ENCODE results near the gene RAB1A.

DNA sequence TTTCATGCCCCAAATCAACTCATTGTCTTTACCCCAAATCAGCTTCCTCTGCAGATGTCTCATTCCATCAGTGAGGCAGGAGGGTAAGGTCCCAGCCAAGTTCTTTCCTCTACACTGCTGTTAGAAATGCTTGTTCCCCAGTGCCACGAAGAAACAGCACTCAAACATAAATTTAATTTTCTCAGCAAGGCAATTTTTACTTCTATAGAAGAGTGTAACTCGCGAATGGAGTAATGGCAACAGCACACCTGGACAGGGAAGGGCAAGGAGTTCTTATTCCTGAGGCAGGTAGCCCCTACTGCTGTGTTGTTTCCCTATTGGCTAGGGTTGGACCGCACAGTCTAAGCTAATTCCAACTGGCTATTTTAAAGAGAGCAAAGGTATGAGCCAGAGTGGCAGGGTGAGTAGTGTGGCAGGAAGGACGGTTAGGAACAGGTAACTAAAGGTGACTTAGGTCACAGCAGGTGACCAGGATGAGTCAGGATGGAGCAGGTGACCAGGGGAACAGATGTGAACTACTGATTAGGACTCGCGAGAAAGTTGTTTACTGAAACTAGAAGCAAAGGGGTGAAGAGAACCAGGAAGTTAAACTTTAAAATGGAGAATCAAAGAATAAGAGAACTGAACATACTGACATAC lies 85.7 kb downstream of the RAB1A start:
- TF ChIP-seq, protein P1, sequence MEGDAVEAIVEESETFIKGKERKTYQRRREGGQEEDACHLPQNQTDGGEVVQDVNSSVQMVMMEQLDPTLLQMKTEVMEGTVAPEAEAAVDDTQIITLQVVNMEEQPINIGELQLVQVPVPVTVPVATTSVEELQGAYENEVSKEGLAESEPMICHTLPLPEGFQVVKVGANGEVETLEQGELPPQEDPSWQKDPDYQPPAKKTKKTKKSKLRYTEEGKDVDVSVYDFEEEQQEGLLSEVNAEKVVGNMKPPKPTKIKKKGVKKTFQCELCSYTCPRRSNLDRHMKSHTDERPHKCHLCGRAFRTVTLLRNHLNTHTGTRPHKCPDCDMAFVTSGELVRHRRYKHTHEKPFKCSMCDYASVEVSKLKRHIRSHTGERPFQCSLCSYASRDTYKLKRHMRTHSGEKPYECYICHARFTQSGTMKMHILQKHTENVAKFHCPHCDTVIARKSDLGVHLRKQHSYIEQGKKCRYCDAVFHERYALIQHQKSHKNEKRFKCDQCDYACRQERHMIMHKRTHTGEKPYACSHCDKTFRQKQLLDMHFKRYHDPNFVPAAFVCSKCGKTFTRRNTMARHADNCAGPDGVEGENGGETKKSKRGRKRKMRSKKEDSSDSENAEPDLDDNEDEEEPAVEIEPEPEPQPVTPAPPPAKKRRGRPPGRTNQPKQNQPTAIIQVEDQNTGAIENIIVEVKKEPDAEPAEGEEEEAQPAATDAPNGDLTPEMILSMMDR (IDR thresholded peaks at IDR 0.05): no peak
- no peak for TF ChIP-seq POLR2A (IDR thresholded peaks at IDR 0.05)

Data from thyroid gland (tissue), 4 donors.